Gastrocnemius medialis (tissue), 4 donors: ENCODE measurements around the gene NEUROD1. TPM values are rescaled to one million over a fixed set of nuclear protein-coding genes. Genes with fewer than 3 reads are reported as not detected.

Experiments
- ATAC-seq, 2 donors: fragments of 150-250 bp; one replicate each; pipeline ENCODE4 v1.9.1; 2016
- DNase-seq, 2 donors: peaks; one replicate each; pipeline ENCODE4 v3.0.0-alpha.2; 2019
- H3K27ac ChIP-seq, 4 donors: fragments of 200-600 bp; sonication (generic); 1 replicate in 1 of 4; 2 replicates in 3 of 4; pipeline ENCODE4 v1.5.1; 2016 to 2018; ENCODE audit warnings: mild to moderate bottlenecking in 2 of 4, moderate library complexity in 1 of 4
- H3K27me3 ChIP-seq, 3 donors: fragments of 200-600 bp; sonication (generic) in 2 of 3; 1 replicate in 1 of 3; 2 replicates in 2 of 3; pipeline versions ENCODE4 v1.5.1 to v1.6.0; 2016 to 2019; ENCODE audit warnings: mild to moderate bottlenecking in 1 of 3, moderate library complexity in 1 of 3
- H3K36me3 ChIP-seq, 2 donors: fragments of 200-600 bp; sonication (generic) in 1 of 2; one replicate each; pipeline ENCODE4 v1.5.1; 2017 to 2018
- H3K4me1 ChIP-seq, 2 donors: fragments of 200-600 bp; sonication (generic) in 1 of 2; one replicate each; pipeline ENCODE4 v1.5.1; 2016 to 2017; ENCODE audit warnings: mild to moderate bottlenecking in 2 of 2
- H3K4me3 ChIP-seq, 4 donors: fragments of 200-600 bp; sonication (generic) in 3 of 4; 1 replicate in 1 of 4; 2 replicates in 3 of 4; pipeline ENCODE4 v1.5.1; 2016 to 2019; ENCODE audit warnings: mild to moderate bottlenecking in 2 of 4
- H3K9me3 ChIP-seq, 3 donors: fragments of 200-600 bp; sonication (generic) in 2 of 3; 1 replicate in 1 of 3; 2 replicates in 2 of 3; pipeline ENCODE4 v1.5.1; 2016 to 2019
- POLR2A ChIP-seq, 2 donors: fragments of 450-650 bp; IDR thresholded peaks; one replicate each; pipeline ENCODE4 v1.6.1; 2017; ENCODE audit warnings: antibody characterized with exemption in 2 of 2, mild to moderate bottlenecking in 2 of 2, moderate library complexity in 2 of 2
- in situ Hi-C, 4 donors: fragments of 200-750 bp; cut with MboI; loops; one replicate each; pipeline versions ENCODE4 v1.15.0 to v1.8.0; 2017; ENCODE audit warnings: low sequenced_read_pairs in 4 of 4
- intact Hi-C: fragments of 100-400 bp; cut with DNase I; formaldehyde crosslinking; loops from one replicate; pipeline ENCODE4 v1.15.1; 2023; ENCODE audit warnings: low total_unique reads
- total RNA-seq, 4 donors: library from RNA; depleted of rRNA; stranded (reverse); fragments of >200 nt; gene quantifications; one replicate each; pipeline versions ENCODE4 v1.1.0 to v1.2.3, GENCODE V29; 2016
- TF ChIP-seq, protein P1 (sequence below), 5 experiments: fragments of 450-650 bp in 3 of 5; fragments of 200-600 bp in 2 of 5; sonication (generic) in 2 of 5; IDR thresholded peaks in 4 of 5; conservative IDR thresholded peaks in 1 of 5; 1 replicate in 4 of 5; 2 replicates in 1 of 5; pipeline ENCODE4 v1.5.1; 2016 to 2019; ENCODE audit warnings: antibody characterized with exemption in 5 of 5, mild to moderate bottlenecking in 3 of 5, moderate library complexity in 3 of 5

NEUROD1 gene
- total RNA-seq, 4 donors from 2014 or later = not detected

- TF ChIP-seq POLR2A (IDR thresholded peaks at IDR 0.05) = no peak
- TF ChIP-seq, protein P1, sequence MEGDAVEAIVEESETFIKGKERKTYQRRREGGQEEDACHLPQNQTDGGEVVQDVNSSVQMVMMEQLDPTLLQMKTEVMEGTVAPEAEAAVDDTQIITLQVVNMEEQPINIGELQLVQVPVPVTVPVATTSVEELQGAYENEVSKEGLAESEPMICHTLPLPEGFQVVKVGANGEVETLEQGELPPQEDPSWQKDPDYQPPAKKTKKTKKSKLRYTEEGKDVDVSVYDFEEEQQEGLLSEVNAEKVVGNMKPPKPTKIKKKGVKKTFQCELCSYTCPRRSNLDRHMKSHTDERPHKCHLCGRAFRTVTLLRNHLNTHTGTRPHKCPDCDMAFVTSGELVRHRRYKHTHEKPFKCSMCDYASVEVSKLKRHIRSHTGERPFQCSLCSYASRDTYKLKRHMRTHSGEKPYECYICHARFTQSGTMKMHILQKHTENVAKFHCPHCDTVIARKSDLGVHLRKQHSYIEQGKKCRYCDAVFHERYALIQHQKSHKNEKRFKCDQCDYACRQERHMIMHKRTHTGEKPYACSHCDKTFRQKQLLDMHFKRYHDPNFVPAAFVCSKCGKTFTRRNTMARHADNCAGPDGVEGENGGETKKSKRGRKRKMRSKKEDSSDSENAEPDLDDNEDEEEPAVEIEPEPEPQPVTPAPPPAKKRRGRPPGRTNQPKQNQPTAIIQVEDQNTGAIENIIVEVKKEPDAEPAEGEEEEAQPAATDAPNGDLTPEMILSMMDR (IDR thresholded peaks at IDR 0.05 in 4 of 5, conservative IDR thresholded peaks at IDR 0.05 in 1 of 5) = no peak
- no peak for DNase-seq
- Histone ChIP-seq H3K27me3 (peaks cover 14 to 32% (median 15%) of the 10 kb centered on the region in 3 donors), H3K4me3 (no peak overlapping the region), H3K9me3 (no peaks in the 10 kb centered on the region), H3K27ac (no peak overlapping the region), H3K4me1 (no peaks in the 10 kb centered on the region), H3K36me3 (no peaks in the 10 kb centered on the region)
- in situ Hi-C loops = no loop called here
- intact Hi-C loops = no loop called here
- ATAC-seq = no peak
Measured at GRCh38 chr2:181655519-181655918, 24.8 kb downstream of the NEUROD1 start.

DNA sequence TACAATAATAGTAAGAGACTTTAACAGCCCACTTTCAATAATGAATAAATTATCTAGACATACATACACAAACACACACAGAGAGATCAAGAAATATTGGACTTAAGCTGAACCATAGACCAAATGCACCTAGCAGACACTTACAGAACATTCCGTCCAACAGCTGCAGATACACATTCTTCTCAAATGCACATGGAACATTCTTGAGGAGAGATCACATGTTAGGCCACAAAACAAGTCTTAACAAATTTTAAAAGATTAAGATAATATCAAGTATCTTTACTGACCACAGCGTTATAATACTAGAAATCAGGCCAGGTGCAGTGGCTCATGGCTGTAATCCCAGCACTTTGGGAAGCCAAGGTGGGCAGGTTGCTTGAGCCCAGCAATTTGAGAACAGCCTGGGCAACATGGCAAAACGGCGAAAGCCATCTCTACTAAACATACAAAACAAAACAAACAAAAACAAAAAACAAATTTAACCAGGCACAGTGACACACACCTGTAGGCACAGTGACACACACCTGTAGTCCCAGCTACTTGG is 30.8 kb downstream of the NEUROD1 start:
- in situ Hi-C loops (no loop called here), intact Hi-C loops (no loop called here)
- Histone ChIP-seq H3K27me3 (peaks cover 0 to 8% (median 8%) of the 10 kb centered on the region in 3 donors), H3K27ac (no peak overlapping the region), H3K4me3 (no peak overlapping the region), H3K9me3 (no peaks in the 10 kb centered on the region), H3K36me3 (no peaks in the 10 kb centered on the region), H3K4me1 (no peaks in the 10 kb centered on the region)
- TF ChIP-seq, protein P1 (IDR thresholded peaks at IDR 0.05 in 4 of 5, conservative IDR thresholded peaks at IDR 0.05 in 1 of 5) = no peak
- TF ChIP-seq POLR2A (IDR thresholded peaks at IDR 0.05) = no peak
- ATAC-seq (no peak), DNase-seq (no peak)

DNA sequence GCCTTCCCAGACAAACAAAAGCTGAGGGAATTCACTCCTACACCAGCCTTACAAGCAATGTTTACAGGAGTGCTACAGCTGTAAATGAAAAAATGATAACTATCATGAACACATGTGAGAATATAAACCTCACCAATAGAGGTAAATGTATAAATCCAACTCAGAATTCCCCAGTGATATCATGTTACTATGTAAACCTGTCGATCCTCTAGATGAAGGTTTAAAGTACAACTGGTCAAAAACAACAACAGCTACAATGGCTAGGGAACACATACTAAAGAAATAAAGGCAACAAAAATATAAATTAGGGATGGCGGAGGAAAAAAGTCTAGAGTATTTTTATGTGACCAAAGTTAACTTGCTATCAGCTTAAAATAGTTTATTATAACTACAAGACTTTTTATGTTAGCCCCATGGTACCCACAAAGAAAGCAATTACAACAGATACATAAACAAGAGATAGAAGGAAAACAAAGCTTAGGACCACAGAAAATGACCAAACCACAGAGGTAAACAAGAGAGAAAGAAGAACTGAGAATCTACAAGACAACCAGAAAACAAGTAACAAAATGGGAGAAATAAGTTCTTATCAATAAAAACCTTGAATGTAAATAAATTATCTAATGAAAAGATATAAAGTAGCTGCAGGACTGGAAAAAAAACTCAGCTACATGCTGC is 31.7 kb downstream of the NEUROD1 start:
- H3K36me3 ChIP-seq = no peaks in the 10 kb centered on the region
- no peak for ATAC-seq
- H3K9me3 ChIP-seq = no peaks in the 10 kb centered on the region
- peaks cover 0 to 8% (median 3%) of the 10 kb centered on the region in 3 donors for H3K27me3 ChIP-seq
- TF ChIP-seq POLR2A (IDR thresholded peaks at IDR 0.05) = no peak
- TF ChIP-seq, protein P1 (IDR thresholded peaks at IDR 0.05 in 4 of 5, conservative IDR thresholded peaks at IDR 0.05 in 1 of 5) = no peak
- H3K4me1 ChIP-seq = no peaks in the 10 kb centered on the region
- no peak overlapping the region for H3K27ac ChIP-seq
- no peak for DNase-seq
- intact Hi-C loops = no loop called here
- H3K4me3 ChIP-seq = no peak overlapping the region
- in situ Hi-C loops = no loop called here

GRCh38 chr2:181646415-181646987 is 33.8 kb downstream of the NEUROD1 start:
- TF ChIP-seq, protein P1 (IDR thresholded peaks at IDR 0.05 in 4 of 5, conservative IDR thresholded peaks at IDR 0.05 in 1 of 5) = no peak
- ATAC-seq (no peak), DNase-seq (no peak)
- Histone ChIP-seq H3K36me3 (no peaks in the 10 kb centered on the region), H3K4me3 (no peak overlapping the region), H3K27me3 (peaks cover 0 to 8% (median 0%) of the 10 kb centered on the region in 3 donors), H3K27ac (no peak overlapping the region), H3K4me1 (no peaks in the 10 kb centered on the region), H3K9me3 (no peaks in the 10 kb centered on the region)
- intact Hi-C loops (no loop called here), in situ Hi-C loops (no loop called here)
